GM12891 (cell line): Measurements from ENCODE around the gene UQCC2.

Experiments used
- PAX5 ChIP-seq: IDR thresholded peaks from 2 replicates; pipeline ENCODE4 v1.6.1; 2011; ENCODE audit warnings: low read length, moderate library complexity, mild to moderate bottlenecking; ENCODE audit not compliant: insufficient read depth, severe bottlenecking
- POLR2A ChIP-seq: IDR thresholded peaks from 2 replicates; pipeline ENCODE4 v1.6.1; 2011; ENCODE audit warnings: low read depth, low read length, control low read depth
- POLR2AphosphoS5 ChIP-seq: IDR thresholded peaks from 2 replicates; pipeline ENCODE4 v1.6.1; 2011; ENCODE audit warnings: low read depth, low read length, control low read depth
- POU2F2 ChIP-seq: IDR thresholded peaks from 2 replicates; pipeline ENCODE4 v1.6.1; 2011; ENCODE audit warnings: low read depth, mild to moderate bottlenecking, control low read depth, low read length, moderate library complexity
- SPI1 ChIP-seq: IDR thresholded peaks from 2 replicates; pipeline ENCODE4 v1.6.1; 2011; ENCODE audit warnings: low read depth, low read length, control low read depth
- TAF1 ChIP-seq: IDR thresholded peaks from 2 replicates; pipeline ENCODE4 v1.6.1; 2011; ENCODE audit warnings: low read depth, low read length, control low read depth

GRCh38 chr6:33712914-33713313, 1.4 kb upstream of the UQCC2 start:
- no peak for TF ChIP-seq POLR2A
- no peak for TF ChIP-seq POLR2AphosphoS5
- TF ChIP-seq TAF1 = no peak
- no peak for TF ChIP-seq PAX5
- no peak for TF ChIP-seq SPI1
- no peak for TF ChIP-seq POU2F2
